CD4-positive, alpha-beta T cell treated with Interferon gamma for 1 hour (primary cell): Measurements from ENCODE around the gene WRNIP1.

Experiments
- DNase-seq: peaks from one replicate; pipeline ENCODE4 v3.0.0-alpha.2; 2020

Gene WRNIP1

DNA sequence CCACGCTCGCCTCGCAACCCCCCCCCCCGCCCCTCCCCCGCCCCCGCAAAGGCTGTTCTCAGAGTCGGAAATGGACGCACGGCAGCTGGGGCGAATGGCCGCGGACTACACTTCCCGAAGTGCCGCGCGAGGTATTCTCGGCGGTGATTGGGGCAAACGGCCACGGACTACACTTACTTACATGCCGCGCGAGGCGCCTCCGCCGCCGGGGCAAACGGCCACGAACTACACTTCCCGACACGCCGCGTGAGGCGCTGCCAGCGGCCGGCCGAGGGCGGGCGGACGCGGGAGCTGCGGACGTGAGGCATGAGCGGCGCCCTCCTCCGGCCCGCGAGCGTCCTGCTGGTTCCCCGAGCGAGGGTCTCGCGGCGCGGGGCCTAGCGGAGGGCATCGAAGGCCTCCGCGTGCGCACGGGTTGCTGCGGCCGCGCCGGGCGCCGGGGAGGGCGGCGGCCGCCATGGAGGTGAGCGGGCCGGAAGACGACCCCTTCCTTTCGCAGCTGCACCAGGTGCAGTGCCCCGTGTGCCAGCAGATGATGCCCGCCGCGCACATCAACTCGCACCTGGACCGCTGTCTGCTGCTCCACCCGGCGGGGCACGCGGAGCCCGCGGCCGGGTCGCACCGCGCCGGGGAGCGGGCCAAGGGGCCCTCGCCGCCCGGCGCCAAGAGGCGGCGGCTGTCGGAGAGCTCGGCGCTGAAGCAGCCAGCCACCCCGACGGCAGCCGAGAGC, at the start of gene WRNIP1:
Gene WRNIP1, plus strand, starts transcription at position 228 of the 730 bp plus-strand sequence. Its CDS starts 230 bp downstream, at position 458.
- DNase-seq, result peak; percentile 98

DNA sequence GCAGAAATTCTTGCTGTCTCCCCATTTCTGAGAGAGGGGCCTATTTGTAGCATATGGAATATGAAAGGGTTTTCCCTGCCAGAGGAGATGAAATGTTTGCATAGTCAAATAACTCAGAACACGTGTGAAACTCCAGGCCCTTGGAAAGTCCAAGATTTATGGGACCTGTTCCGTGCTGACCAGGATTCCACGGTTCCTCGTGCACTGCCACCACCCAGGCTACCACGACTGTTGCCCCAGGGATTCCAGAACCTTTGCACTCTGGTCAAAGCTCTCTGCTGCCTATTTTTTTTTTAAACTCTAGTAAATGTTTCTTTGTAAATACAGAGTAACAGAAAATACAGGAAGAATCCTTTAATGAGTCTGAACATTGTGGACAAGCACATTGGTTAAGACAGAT, 49.5 kb upstream of the WRNIP1 start:
- DNase-seq, result no peak

DNA sequence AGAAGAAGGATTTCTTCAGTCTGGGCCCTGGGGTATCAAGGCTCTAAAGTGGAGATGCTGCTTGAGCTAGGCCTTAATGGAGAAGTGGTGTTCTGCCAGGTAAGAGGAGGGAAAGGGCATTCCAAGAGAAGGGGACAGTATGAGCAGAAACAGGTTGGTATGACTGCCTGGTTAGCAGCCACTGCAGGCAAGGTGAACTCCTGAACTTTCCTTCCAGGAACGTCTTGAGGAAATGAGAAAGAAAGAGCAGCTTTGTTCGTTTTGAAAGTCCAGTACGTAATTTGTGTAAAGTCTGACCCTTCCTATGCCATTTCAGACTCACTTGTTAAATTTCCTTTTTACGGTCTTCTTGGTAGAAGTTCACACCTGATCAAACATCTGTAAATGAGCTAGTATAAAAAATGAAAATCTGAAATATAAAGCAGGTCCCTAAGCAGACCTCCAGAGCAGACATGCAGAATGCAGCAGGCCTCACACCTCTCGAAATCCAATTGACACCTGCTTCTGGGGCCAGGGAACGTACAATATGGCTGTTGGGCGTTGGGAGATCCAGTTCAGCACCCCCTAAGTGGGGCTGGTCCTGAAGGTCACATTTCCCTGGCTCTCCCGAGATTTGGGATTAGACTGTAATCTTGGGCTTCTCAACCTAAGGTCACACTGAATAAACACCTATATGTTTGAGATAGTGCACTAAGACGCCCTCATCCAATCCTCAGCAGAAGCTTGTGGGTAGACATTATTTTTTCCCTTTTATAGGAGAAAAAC, 48.1 kb upstream of the WRNIP1 start:
- no peak for DNase-seq

DNA sequence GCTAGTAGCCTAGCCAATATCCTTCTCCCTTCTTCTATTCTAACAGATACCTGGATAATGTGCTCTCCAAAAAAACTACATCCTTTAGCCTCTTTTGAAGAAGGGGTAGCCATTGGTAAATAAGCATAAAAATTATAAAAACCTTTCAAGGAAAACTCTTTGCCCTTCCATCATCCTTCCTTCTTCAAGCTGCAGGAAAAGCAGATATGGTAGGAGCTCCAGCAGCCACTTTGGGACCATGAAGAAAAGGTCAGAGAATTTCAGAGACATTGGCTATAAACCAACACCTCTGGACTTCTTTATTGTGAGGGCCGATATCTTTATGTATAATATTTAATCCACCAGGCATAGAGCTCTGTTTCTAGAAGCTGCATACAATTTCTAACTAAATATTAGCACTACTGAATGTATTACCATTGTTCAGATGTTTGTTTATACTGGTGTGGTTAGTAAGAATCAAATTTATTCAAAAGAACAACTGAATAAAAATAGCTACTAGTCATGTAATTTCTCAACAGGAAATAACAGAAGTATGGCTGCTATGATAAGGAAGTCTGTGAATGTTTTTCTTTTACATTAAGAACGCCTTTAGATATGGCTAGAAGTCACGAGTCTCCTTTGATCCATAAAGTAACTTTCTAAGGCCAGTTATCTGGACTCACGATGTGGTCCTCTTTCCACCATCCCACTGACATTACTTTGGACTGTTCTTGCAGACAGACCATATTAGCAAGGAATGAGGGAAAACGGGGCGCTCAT, 46.7 kb upstream of the WRNIP1 start:
- DNase-seq, result no peak

DNA sequence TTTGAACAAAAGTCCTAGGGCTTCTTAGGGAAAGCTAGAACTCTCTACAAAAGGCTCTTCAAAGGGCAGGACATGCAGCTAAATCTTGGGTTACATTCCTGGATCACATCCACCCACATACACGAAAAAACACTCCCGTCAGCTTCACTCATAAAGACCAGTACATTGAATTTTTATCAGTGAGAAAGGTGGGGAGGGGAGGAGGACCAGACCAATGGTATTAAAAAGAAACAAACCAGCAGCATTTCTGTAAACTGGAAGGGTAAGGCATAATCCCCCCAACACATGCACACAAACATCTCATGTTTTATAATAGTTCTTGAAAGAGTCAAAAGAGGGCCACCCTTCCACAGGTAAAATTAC, 46.1 kb upstream of the WRNIP1 start:
- DNase-seq, result no peak

DNA sequence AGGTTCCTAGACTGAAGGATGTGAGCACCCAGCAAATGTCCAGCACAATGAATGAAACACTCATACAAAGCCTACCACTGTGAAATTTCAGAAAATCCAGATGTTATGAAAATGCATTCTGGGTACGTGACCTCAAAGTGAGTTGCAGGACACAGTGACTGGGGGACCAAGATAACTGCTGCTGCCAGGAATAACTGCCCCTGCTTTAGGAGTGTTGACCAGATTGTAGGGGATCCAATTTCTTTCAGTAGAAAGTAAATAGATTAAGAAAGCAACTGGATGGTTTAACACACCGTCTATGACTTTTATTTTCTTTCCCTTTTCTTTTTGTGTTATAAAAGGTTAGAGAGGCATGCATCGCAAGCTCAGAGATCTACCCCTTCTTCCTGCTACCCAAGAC, 44.0 kb upstream of the WRNIP1 start:
- DNase-seq, result no peak

DNA sequence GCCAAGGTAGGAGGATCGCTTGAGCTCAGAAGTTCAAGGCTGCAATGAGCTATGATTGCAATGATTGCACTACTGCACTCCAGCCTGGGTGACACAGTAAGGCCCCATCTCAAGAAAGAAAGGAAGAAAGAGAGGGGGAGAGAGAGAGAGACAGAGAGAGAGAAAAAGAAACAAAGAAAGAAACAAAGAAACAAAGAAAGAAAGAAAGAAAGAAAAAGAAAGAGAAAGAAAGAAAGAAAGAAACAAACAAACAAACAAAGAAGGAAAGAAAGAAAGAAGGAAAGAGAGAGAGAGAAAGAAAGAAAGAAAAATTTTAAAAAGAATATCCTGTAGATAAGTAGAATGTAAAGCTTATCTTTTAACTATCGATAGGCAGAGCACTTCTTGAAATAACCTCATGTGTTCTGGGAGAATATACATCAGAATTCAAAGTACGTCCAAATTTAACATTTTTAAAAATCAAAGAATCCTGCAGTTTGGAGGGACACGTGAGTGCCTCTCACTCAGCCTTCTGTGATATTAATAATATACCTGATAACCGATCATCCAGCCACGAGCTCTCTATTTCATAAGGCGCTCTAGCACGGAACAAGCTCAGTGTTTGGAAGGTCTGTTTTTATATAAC, 39.7 kb upstream of the WRNIP1 start:
- no peak for DNase-seq

DNA sequence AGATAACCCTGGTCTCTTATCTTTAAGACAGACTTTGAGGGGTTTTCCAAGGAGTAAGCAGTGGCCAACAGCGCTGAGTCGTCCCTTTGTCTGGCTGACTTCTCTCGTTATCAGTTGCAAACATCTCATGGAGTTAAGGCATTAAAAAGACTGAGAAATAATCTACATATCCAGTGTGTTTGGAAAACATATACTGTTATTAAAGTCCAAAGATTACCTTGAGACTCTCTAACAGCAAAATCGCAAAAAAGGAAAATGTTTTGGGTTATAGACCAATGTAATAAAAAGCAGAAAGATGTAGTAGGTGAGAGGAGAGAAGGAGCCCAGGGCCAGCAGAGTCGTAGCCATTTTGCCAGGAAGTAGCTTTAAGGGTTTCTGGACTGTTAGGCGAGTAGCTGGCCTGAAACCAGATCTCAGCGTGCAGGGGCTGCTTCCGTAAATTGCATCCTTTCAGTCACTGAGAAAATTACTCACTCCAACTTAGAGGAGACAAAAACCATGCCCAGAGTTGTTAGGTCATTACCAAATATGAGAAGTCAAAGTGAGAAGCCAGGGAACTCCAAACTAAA, 39.1 kb upstream of the WRNIP1 start:
- DNase-seq, result peak; percentile 33

DNA sequence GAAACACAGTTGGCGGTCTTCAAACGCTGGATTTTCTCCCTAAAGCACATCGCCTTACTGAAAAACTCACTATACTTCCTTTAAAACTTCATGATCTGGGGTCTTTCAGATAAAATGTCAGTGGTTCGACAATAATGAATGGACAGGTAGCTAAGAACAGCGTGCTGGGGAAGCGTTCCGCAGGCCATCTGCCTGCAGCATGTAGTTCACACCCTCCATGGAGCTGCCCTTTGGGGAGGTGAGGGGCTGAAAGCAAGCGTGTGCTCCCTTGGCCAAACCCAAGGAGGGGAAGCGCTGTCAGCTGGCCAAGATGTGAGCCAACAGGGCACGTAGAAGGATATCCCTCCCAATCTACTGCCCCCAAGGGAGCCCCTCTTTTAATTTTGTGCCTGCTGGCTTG, 35.3 kb upstream of the WRNIP1 start:
- no peak for DNase-seq

DNA sequence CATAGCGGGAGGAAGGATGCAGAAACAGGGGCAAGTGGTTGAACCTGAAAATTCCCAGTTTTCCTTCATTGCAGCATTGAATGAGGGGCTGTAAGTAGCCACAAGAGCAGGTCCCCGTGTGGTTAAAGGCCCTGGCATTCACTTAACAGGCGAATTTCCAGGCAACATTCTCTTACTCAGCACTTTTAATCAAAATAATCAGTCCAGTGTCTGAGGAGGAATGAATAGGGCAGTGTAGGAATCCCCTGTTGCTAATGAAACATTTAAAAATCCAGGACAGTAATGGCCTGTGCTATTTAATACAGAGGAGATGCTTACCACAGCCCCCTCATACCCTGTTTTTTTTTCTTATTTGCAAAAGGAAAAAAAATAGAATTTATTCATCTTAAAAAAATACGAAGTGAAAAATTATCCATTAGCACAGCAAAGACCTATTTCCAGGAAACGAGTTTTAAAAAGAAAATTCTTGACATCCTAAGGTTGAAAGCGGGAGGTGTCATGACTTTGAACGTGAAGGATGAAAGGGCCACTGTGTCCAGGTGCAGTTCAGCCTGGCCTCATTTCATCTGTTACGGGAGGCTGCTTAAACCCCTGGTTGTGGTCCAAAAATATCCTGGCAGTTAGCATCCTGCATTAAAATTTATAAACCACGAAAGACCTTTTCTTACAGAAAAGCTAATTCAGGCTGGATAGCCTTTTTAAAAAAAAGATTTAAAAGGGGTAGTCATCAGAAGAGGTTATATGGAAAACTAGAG, 34.7 kb upstream of the WRNIP1 start:
- DNase-seq, result no peak

DNA sequence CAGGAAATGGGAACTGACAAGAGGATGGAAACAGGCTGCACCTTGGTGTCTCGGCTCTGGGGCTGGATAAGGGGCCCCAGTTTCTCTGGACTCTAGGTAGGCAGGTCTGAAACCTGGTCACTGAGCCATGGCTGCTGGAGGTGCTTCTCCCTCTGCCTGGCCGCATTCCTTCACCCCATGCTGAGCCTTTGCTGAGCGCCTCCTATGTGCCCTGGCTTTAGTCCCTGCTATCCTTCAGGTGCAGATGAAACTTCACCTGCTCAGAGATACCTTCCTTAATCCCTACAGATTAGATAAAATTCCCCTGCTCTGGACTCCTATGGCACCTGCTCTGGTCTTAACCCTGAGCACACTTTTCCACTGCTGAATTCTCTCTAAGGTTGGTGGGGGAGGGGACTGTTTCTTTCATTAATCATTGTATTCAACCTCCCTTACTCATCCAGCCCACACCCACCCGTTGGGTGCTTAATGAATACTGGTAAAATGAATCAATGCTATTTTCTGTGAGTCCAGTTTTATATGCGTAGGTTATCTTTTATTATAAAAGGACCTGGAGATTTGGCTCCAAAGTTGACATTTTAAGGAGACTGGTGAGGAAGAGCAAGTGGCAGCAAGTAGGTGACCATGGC, 33.8 kb upstream of the WRNIP1 start:
- no peak for DNase-seq

DNA sequence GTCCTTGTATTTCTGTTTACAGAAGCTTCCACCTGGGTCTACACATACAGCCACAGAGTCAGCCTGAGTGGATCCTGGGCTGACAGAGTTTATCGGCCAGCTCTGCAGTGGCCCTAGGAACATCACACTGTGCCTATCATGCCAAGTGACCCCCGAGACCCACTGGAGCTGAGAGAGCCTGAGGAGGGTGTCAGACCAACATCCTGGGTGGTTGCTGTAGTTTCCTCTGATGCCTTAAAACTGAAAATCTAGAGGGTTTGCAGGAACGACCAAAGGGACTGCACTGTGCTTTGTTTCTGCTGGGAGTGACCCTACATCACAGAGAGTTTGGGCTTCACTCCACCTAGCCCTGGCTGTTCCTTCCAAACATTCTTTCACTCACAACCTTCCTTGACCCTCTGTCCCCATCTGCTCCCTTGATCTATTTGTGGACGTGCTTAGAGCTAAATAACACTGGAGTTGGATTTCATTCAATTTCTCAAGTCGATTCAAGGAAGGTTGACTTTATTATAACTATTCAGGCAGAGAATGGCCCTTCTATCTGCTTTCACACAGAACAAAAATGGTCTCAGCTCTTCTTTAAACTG, 32.6 kb upstream of the WRNIP1 start:
- DNase-seq, result no peak

DNA sequence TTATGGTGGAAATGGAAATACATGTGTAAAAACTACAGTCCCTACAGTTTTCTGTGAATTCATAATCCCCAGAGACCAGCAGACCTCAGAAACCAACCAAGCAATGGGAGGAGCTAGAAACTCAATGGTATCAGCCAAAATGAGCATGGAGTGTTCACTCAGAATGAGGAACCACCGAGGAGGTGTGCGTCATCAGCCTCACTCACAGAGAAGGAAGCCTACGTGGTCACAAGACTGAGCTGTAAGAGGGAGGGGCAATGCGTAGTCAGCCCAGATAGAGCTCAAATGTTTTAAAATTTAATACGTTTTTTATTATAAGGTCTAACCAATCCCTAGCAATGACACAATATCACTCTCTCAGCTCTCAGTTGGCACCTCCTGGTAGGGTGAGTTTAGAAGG, 31.9 kb upstream of the WRNIP1 start:
- peak; percentile 86 for DNase-seq

DNA sequence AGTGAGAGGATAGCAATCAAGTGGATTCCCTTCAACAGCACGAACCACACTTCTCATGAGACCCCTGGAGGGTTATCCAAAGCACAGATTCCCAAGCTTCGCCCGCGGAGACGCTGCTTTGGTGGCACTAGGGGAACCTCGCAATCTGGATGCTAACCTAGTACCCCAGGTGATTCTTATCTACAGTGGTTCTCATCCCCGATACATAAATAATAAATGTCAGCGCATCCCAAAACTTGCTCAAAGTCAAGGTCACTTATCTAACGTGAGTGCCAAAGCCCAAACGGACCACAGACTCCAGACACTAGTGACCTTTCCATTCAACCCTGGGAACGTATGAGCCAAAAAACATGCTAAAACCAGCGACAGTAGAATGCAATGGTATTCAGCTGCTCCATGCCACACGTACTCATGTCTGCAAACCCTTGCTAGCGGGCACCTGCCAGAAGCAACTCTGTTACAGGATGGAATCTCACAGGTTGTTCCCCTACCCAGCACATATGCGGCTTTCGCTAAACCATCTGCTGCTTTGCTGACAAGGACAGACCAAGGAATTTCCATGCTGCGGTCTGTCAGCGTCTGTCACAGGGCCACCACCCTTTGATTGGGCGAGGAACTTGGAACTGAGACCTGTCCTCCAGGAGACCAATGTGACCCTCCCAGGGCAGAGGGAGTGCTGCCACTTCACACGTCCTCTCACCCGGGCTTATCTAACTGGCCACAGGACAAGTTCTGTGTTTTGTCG, 31.3 kb upstream of the WRNIP1 start:
- no peak for DNase-seq

DNA sequence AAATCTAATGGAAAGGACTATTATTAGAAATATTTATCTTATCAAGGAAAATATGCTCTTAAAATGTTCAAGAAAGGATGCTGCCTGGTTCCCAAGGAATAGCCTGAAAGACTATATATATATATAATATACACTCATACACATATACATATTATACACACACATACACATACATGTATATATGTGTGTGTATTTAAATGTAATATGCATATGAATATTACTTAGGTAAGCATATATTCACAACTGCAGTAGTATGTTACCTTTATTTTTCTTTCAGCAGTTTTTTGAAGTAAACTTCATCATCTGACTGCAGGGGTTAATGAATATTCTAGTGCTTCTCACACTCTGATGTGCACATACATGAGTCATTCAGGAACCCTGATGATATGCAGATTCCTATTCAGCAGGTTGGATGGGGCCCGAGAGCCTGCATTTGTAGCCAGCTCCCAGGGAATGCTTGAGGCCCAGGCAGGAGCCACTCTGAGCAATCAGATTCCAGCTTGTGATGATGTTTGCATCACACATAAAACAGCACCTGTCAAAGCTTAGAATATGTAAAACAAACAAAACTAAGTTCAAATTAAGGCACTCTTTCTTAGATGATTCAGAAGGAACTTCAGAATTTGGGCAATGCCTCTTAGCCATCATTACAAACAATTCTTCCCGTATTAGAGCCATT, 30.6 kb upstream of the WRNIP1 start:
- DNase-seq, result no peak

DNA sequence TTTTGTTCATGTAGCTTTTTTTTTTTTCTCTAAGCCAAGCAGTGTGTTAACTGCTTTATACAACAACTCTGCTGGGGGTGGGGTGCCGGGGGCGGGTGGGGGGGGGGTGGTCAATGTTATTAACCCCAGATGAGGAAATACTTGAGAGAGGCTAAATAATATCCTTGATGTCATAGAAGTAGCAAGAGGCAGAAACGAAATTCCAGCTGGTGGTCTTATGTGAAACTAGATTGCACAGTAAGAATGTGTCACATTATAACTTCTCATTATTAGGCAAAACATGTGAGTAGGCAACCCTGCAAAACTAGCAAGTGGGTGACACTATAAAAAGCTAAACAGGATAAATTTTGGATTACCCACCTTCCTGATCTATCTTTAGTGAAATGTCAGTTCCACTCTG, 27.3 kb upstream of the WRNIP1 start:
- no peak for DNase-seq

DNA sequence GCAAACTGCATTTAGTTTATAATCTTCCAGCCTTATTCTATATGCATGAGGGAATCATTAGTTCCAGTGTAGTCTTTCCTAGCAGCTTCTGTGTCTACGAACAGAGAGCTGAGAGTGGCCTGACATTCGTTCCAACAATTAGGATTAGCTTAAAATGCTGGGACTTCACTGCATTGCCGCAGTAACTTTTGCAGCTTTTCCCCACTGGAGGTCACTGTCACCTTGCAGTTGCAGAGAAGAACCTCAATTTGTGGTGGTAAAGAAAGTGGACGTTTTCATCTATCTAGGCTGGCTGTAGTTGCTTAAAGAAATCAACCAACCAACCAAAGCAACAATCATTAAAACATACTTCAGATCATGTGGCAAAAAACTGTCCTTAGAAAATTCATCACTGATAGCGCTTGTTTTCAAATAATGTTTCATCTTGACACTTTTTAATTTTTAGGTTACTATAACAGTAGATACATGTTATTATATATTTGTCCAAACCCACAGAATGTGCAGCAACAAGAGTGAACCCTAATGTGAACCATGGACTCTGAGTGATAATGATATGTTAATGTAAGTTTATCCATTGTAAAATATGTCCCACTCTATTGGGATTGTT, 26.7 kb upstream of the WRNIP1 start:
- DNase-seq, result peak; percentile 33

DNA sequence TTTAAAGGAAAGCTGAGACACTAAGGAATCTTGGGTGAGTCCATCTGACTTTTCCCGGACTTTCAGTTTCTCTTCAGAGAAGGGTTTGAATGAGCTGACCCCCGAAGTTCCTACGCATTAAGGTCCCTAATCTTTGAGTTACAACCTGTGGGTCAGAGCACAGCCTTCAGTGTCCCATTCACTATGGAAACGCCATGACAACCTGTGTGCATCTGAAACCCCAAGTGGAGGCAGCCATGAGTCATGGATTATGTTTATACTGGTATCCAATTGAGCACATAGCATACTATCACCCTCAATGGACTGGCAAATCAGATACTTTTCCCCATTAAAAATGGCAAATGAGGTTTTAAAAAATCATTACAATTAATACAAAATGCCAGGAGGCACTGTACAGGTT, 25.9 kb upstream of the WRNIP1 start:
- no peak for DNase-seq

DNA sequence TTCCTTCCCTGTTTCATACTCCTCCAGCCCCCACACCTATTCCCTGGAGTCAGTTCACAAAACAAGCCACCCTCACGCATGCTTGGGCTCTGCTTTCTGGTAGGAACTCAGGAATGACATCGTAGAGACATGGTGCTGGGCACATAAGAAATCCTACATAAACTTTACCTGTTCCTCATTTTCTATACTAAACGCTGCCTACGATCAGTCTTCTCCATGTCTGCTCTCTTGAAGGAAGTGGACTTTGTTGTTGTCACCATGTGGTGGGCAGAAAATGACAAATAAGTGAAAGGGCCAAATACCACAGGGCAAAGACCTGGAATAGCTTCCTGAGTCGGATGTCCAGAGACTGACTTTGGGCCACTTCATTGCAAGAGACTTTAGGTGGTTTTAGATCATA, 24.6 kb upstream of the WRNIP1 start:
- DNase-seq, result no peak

DNA sequence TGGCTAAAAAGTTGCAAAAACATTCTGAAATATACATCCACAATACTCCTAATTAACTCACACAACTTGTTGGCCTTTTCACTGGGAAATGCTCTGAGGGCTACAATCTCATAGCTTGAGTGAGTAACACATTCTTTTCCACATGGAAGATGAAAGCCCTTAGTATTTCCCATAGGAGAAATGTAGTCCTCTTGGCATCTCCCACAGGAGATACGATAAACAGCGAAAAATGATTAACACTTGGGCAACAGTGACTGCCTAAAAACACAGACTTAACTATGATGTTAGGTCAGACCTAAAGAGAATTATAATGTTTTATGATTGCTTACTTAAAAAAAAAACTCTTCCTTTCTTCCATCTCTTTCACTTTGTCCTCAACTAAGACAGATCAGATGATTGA, 23.4 kb upstream of the WRNIP1 start:
- no peak for DNase-seq
